Measurements from ENCODE around the gene SARS2. TPM values are rescaled to one million over a fixed set of nuclear protein-coding genes. Genes with fewer than 3 reads are reported as not detected.

Gene SARS2
- total RNA-seq = 59.0 to 70.7 TPM (median 61.3 TPM) in 3 replicates

DNA sequence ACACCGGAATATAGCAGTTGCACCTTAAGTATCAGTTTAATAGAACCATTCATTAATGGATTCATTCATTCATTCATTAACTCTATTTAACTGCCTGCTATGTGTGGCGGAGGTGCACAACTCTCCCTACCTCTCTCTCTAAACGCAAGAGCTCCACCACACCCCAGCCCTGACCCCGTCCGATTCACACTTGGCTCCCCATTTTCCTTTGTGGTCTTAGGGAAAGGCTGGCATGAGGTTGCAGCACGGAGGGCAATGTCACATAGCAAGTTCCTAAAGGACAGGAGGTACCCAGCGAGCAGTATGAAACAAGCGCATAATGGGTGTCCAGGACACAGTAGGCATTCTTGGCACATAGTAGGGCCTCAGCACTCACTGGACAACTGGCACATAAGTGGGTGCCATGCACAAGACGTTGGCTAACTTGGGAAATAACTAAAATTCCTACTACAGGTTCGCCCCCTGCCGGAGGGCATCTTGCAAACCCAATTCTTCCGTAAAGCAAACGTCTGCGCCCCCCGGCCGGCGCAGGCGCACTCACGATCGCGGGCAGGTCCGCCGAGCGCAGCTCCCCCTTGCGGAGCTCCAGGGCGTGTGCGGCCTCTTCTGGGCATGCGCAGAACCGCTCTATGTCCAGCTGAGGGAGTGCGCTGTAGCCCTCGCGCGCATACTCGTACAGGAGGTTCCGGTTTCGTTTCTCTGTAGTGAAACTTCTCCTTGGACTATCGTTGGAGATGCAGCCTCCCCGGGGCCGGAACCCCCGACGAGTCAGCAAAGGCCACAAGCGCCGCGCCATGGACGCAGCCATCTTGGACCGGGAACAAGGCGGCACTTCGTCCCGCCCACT, at the start of gene SARS2:
TSS of gene SARS2 (minus strand) at position 835 of the 847 bp plus-strand sequence. CDS start at position 808, 27 bp downstream.
- Mint-ChIP-seq H3K4me1 (peaks cover 17% of the 10 kb centered on the region), H3K27me3 (ENCODE audit: low read depth) (no peaks in the 10 kb centered on the region), H3K9me3 (peaks cover 7% of the 10 kb centered on the region), H3K36me3 (peaks cover 27% of the 10 kb centered on the region), H3K27ac (peak within 1 kb of the TSS; percentile 100), H3K4me3 (peak within 1 kb of the TSS; percentile 98)
- TF ChIP-seq CTCF (IDR thresholded peaks at IDR 0.05; ENCODE audit: unreplicated experiment) = peak; percentile 97
- peak; percentile 93 to 97 for DNase-seq (ENCODE audit: low spot score in 2 of 2, unreplicated experiment in 2 of 2)

DNA sequence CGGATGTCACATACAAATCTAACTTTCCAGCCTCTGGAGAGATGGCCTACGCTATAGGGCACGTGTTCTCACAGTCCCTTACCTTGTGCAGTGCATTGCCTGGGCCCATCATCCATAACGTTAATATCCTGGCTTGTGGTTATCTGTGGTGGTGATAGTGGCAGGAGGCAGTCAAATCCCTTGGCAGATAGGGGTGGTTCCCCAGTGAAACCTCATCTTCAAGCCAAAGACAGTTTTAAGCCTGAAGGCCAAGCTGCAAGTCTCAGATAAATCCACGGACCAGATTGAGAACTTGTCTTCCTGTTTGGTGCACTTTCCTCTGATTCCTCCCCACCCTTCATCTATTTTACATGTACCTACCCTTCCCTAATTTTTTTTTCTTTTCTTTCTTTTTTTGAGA, 49.2 kb upstream of the SARS2 start:
- Mint-ChIP-seq H3K9me3 (peaks cover 5% of the 10 kb centered on the region), H3K36me3 (peaks cover 3% of the 10 kb centered on the region)

DNA sequence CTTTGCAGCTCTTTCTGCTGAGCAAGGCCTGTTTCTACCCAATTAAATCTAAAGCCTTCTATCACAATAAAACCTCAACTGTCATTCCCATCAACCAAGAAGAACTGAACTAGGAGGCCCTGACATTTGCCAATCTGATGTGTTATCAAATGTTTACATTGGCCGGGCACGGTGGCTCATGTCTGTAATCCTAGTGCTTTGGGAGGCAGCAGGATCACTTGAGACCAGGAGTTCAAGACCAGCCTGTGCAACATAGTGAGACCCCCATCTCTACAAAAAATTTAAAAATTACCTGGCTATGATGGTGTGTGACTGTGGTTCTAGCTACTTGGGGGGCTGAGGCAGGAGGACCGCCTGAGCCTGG, 47.7 kb upstream of the SARS2 start:
- no peak for TF ChIP-seq CTCF (IDR thresholded peaks at IDR 0.05; ENCODE audit: unreplicated experiment)
- Mint-ChIP-seq H3K27me3 (ENCODE audit: low read depth) (no peaks in the 10 kb centered on the region), H3K36me3 (peaks cover 4% of the 10 kb centered on the region), H3K4me1 (peaks cover 27% of the 10 kb centered on the region), H3K4me3 (no peak overlapping the region), H3K9me3 (peaks cover 5% of the 10 kb centered on the region), H3K27ac (peak overlapping the region; percentile 47)
- DNase-seq (ENCODE audit: low spot score in 2 of 2, unreplicated experiment in 2 of 2) = no peak

More for the DNA sequence above, 49.2 kb upstream of the SARS2 start:
- no peak for TF ChIP-seq CTCF (IDR thresholded peaks at IDR 0.05; ENCODE audit: unreplicated experiment)
- Mint-ChIP-seq H3K27me3 (ENCODE audit: low read depth) (no peaks in the 10 kb centered on the region), H3K27ac (no peak overlapping the region), H3K4me3 (no peak overlapping the region), H3K4me1 (peaks cover 22% of the 10 kb centered on the region)
- DNase-seq (ENCODE audit: low spot score in 2 of 2, unreplicated experiment in 2 of 2) = no peak

DNA sequence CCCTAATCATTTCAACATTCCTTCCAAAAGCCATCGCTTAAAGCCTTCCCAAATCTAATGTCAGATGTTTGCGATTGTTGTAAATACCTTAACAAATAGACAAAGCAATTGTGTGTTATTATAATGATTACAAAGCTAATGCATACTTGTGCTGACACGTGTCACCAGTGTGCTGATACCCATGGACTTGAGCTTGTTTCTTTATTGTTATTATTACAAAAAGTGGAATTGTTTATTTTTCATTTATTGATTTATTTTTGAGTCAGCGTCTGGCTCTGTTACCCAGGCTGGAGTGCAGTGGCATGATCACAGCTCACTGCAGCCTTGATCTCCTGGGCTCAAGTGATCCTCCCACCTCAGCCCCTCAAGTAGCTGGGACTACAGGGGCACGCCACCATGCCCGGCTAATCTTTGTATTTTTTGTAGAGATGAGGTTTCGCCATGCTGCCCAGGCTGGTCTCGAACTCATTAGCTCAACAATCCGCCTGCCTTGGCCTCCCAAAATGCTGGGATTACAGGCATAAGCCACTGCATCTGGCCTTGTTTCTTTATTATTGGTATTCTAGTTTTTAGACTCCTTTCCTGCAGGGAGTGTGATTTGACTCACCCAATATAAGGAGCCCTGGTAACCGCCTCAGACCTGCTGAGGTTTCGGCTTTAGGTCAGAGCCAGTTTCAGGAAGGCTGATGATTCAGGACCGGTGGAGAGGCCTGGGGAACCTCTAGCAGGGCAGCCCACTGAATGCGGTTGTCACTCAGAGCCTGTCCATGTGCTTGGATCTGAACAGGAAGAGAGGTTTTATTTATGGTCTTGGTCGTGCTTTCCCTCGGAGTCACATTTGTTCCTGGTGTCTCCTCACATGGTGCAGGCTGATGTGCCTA, 47.1 kb upstream of the SARS2 start:
- Mint-ChIP-seq H3K4me1 (peaks cover 27% of the 10 kb centered on the region), H3K4me3 (no peak overlapping the region), H3K27me3 (ENCODE audit: low read depth) (no peaks in the 10 kb centered on the region), H3K9me3 (peaks cover 5% of the 10 kb centered on the region), H3K36me3 (peaks cover 5% of the 10 kb centered on the region), H3K27ac (peak overlapping the region; percentile 47)
- no peak for DNase-seq (ENCODE audit: low spot score in 2 of 2, unreplicated experiment in 2 of 2)
- no peak for TF ChIP-seq CTCF (IDR thresholded peaks at IDR 0.05; ENCODE audit: unreplicated experiment)

DNA sequence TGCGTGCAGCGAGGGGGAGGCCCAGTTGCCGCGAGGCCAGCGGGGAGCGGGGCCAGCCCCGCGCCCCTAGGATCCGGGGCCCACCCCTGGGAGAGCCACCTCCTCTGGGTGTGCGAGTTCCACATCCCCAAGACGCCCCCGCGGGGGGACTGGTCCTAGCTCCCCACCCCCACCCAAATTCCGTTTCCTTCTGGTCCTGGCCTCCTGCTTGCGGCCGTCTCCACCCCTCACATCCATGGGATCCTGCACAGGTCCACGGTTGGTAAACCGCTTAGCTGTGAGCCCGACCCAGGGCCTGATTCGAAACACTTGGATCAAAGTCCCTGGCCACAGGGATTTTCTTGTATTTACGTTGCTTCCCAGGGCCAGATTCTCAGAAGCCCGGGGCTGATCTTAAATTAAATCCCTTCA, 45.3 kb upstream of the SARS2 start:
- Mint-ChIP-seq H3K27ac (peak overlapping the region; percentile 98), H3K4me1 (peaks cover 27% of the 10 kb centered on the region), H3K27me3 (ENCODE audit: low read depth) (no peaks in the 10 kb centered on the region), H3K9me3 (peaks cover 5% of the 10 kb centered on the region), H3K36me3 (peaks cover 18% of the 10 kb centered on the region), H3K4me3 (peak overlapping the region; percentile 90)
- no peak for TF ChIP-seq CTCF (IDR thresholded peaks at IDR 0.05; ENCODE audit: unreplicated experiment)
- no peak for DNase-seq (ENCODE audit: low spot score in 2 of 2, unreplicated experiment in 2 of 2)

All from mesothelial cell of epicardium (in vitro differentiated cells).